Measurements from ENCODE around the gene SUSD4.

SUSD4 gene

DNA sequence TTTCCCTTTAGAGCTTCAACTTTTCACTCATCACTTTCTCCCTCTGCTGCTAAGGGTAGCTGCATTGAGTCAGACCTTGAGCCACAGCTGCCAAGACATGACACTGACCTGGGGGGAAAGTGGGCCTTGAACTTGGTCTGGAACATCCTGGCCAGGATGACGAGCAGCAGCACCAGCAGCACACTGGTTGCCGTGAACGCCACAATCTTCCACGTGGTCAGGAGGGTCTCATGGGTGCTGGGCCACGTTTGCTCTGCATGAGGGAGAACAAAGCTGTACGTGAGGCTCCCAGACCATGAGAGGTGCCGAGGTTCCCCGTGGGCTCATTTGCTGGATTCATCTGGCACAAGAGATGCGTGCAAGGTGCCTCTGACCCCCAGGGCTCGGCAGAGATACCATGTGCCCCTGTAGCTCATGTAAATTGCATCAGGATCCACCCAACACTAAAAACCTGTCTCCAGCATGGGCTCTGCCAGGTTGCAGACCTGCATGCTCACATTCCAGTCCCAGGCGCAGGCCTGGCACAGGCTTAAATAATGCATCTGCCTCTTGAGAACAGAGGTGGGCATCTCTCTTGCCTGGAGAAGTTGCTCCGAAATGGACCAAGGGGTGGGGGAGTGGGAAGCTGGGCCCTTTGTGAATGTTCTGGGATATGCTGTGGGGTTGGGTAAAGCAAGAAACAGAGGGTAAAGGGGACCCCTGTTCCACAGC is 136.3 kb downstream of the SUSD4 start:
- DNase-seq = no peak

- no peak for DNase-seq
Measured at GRCh38 chr1:223227031-223227430, 136.9 kb downstream of the SUSD4 start.

GRCh38 chr1:223226271-223226670 is 137.7 kb downstream of the SUSD4 start:
- DNase-seq = no peak

DNA sequence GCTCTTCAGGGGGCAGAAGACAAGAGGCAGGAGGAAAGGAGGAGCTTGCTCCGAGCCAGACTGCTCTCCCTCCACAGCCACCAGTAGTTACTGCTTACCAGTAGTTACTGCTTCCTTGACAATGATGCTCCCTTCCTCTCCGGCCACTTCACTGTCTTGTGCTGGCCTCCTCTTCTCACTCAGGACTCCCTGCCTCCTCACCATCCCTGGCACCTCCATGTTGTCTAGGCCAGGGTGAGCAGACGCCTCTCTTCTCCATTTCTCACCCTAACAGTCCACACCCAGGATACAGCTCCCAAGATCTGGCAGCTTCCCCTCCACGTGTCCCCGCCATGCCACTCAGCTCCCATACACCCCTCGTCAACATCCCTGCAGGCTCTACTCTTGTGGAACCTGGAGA is 138.5 kb downstream of the SUSD4 start:
- no peak for DNase-seq

DNA sequence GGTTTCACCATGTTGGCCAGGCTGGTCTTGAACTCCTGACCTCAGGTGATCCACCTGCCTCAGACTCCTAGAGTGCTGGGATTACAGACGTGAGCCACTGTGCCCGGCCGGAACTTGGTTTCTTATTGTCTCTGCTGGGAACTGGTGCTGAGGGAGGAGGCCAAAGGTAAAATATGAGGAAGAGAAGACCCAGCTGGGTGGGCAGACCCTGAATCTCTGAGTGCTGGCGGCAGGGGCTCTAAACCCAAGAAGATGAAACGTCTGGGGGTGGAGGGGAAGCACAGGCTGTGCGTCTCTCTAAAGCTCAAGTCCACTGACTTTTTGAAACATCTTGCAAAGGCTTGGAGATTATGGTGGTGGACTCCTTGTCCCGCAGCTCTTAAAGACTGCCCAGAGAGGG is 138.9 kb downstream of the SUSD4 start:
- no peak for DNase-seq

DNA sequence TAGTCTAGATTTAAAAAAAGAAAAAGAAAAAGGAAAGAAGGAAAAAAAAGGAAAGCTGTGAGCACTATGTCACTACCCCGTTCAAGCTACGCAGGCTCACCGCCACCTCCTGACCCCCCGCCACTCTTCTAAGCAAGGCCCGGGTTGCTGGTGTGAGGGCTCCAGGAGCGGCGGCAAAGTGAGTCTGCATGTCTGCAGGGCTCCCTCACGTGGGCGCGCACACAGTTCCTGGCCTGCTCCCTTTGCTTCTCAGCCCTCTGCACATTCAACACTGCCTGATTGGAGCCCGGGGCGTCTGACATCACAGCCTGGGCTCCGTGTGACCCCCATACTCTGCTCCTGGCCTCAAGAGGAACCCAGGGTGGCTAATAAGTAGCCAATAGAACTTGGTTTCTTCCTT is 139.5 kb downstream of the SUSD4 start:
- DNase-seq = no peak

DNA sequence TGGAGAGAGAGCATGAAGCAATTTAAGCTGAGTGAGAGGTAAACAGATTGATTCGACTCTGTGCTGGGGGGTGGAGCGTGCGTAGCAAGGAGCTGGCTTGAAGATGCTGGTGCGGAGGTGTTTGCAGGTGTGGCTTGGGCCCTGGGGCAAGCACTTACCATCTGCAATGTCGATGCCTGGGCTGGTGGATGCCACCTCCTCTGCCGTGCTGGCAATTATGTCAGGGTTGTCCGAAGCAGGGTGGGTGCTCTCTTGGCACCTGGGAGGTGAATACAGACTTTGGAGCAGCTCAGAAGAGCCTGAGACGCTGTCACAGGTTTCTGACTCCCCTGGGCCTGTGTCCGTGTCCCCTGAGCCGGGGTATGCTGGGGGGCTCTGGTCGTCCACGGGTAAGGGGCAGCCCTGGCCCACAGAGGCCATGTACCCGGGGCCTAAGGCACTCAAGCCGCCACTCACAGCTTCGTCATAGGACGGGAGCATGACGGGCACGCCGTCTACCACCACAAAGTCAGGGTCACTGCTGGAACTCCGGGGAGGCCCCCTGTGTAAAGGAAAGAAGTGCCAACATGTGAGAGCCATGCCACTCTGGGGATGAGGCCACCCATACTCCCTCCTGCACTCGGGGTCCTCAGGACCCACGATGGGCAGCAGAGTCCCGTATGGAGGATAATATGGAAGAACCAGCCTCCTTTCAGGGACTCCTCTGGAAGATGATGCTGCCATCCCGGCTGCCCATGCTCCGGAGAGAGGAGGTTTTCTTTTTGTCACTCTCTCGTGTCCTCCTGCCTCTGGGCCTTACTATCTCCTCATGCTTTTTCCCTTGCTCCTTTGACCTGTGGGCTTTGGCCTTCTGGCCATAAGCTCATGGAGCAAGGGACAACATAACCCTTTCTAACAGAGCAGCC is 140.6 kb downstream of the SUSD4 start:
- DNase-seq = no peak

- DNase-seq = no peak
Measured at GRCh38 chr1:223222377-223222776, 141.6 kb downstream of the SUSD4 start.

- no peak for DNase-seq
Measured at GRCh38 chr1:223221686-223222085, 142.3 kb downstream of the SUSD4 start.

DNA sequence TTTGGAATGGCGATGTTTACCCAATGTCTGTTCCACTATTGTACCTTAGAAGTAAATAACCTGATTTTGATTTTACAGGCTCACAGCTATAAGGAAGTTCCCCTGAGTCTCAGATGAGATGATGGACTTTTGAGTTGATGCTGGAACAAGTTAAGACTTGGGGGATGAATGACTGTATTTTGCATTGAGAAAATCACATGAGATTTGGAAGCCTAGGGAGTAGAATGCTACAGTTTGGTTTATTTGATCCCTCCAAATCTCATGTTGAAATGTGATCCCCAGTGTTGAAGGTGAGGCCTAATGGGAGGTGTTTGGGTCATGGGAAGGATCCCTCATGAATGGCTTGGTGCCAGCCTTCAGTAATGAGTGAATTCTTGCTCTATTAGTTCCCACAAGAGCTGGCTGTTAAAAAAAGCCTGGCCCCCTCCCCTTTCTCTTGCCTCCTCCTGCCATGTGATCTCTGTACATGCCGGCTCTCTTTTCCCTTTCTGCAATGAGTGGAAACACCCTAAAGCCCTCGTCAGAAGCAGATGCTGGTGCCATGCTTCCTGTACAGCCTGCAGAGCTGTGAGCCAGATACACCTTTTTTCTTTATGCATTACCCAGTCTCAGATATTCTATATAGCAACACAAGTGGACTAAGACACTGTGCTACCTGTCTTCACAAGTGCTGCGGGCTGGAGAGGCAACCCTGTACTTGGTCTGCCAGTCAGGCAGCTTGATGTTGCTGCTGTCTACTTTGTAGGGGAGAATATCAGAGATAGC is 143.9 kb downstream of the SUSD4 start:
- DNase-seq = no peak

- no peak for DNase-seq
Measured at GRCh38 chr1:223219318-223219635, 144.7 kb downstream of the SUSD4 start.

GRCh38 chr1:223217781-223218180 is 146.2 kb downstream of the SUSD4 start:
- DNase-seq = no peak

DNA sequence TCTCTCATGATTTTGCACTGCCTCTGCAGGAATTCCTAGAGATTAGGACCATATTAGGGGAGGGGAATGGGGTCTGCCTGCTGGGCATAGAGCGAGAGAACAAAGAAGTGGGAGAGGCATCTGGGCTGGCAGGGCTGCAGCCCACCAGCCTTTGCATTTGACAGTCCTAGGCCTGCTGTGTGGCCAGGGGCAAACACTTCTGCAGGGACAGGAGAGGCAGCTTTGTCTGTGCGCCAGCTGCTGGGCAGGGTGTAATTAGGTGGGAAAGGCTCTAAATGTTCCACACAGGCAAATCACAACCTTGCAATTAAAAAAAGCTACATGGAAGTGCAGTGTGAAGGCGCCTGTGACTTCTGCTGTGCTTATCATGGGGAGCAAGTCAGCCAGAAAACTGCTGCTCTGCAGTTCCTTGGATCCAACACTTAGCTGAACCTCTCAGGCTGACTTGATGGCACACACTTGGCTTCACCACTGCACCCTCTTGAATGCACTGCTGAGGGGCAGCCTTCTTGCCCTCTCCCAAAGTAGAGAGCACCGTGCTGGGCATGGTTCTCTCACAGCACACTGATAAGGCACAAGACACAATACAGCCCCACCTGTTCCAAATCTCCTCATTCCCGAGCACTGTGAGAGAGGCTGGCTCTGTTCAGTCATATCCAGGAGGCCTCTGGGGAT is 147.3 kb downstream of the SUSD4 start:
- no peak for DNase-seq

DNA sequence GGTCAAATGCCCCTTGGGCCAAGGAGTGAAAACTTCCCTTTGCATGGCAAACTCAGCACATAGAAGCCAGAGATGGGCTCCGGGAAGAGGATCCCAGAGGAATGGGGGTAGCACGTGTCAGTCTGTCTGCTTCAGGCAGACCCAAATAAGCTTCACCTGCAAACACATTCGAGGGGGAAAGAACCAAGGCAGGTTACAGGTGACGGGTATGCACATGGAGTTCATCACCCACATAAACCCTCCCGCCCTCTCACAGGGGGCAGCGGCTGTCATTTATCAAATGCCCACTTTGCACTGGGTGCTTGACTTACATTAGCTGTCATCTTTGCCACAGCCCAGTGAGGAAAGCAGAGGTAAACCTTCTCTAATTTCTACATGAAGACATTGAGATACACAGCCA is 147.9 kb downstream of the SUSD4 start:
- no peak for DNase-seq

GRCh38 chr1:223215026-223215425 is 148.9 kb downstream of the SUSD4 start:
- DNase-seq = no peak

GRCh38 chr1:223214261-223214807 is 149.6 kb downstream of the SUSD4 start:
- DNase-seq = no peak

DNA sequence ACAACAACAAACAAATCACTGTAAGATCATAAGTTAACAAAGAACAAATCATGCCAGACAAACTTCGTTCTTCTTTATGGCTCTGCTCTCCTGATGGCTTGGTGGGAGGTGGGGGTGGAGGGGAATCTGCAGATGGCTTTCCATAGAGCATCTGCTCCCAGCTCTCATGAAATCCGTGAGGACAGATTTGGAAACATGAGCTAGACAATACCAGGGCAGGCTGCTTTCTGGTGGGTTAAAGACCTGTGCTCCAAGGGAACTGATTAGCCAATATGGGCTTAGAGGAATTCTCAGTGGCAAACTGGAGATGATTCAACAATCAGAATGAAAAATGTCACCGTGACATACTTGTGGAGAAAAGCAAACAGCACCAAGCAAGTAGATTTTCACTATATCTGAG is 151.5 kb downstream of the SUSD4 start:
- no peak for DNase-seq

- no peak for DNase-seq
Measured at GRCh38 chr1:223211323-223211985, 152.5 kb downstream of the SUSD4 start.

DNA sequence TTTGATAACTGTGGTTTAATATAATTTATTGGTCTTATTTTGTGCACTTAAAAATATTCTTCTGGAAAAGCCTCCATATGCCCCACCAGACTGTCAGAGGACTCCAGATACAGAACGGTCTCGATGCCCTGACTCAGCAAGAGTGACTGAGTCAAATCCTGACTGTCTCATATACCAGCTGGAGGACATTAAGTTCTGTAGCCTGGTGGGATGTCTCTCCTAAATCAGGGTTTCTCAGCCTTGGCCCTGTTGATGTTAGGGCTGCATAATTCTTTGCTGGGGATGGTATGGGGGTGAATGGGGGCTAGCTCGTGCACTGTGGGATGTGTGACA is 153.2 kb downstream of the SUSD4 start:
- no peak for DNase-seq

GRCh38 chr1:223209992-223210787 is 153.8 kb downstream of the SUSD4 start:
- no peak for DNase-seq

DNA sequence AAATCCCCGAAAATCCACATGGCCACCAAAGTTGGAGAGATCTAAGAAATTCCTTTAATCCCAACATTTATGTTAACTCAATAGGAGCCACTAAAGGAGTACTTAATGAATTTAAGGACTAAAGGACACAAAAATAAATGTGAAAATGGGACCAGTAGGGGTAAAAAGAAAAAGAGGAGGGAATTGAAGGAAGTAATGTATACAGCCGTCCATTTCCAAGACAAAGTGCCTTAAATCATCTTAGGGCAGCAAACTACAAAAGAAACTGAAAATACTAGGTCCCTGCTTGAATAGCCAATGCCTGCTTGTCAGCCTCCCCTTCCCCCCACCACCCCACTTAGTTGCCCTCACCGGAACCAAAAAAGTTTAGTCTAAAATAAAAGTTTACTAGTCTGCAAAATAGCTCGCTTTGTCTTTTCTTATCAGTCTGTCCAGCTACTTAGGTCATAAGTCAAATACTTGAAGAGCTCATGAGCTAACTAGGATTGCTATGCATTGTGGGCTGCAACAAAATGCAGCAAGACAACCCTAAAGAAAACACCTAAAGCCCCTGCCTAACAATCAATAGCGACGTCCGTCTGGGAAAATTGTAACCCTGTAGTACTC is 154.6 kb downstream of the SUSD4 start:
- DNase-seq = no peak
